Mammary epithelial cell (primary cell): ENCODE data around the gene COQ5.

ENCODE experiments used
- CTCF ChIP-seq, 2 donors: IDR thresholded peaks in 1 of 2; conservative IDR thresholded peaks in 1 of 2; 2 replicates each; pipeline ENCODE4 v1.5.1; 2011 to 2012; ENCODE audit warnings: inconsistent platforms in 2 of 2, low read length in 2 of 2, mild to moderate bottlenecking in 2 of 2, control low read depth in 1 of 2, low read depth in 1 of 2; ENCODE audit not compliant: insufficient read depth in 1 of 2; ENCODE audit errors: extremely low read depth in 1 of 2
- EZH2 ChIP-seq: IDR thresholded peaks from 2 replicates; pipeline ENCODE4 v1.6.1; 2012; ENCODE audit warnings: low read length, inconsistent platforms, borderline replicate concordance

- no peak for TF ChIP-seq EZH2
- TF ChIP-seq CTCF (conservative IDR thresholded peaks at IDR 0.05 in 1 of 2, IDR thresholded peaks at IDR 0.05 in 1 of 2; ENCODE audit: extremely low read depth in 1 of 2, insufficient read depth in 1 of 2, low read depth in 1 of 2, low read length in 2 of 2): no peak
These were observed 24.4 kb downstream of the COQ5 start for GRCh38 chr12:120504587-120504986.
